Adrenal gland (tissue), 5 donors: ENCODE measurements around the gene CDCA3.

Experiments used
- POLR2A ChIP-seq, 2 donors: fragments of 450-650 bp; IDR thresholded peaks; one replicate each; pipeline ENCODE4 v1.6.1; 2017; ENCODE audit warnings: antibody characterized with exemption in 2 of 2, mild to moderate bottlenecking in 2 of 2, moderate library complexity in 1 of 2
- TF ChIP-seq, protein P1 (sequence below), 6 experiments: fragments of 450-650 bp in 4 of 6; fragments of 200-600 bp in 2 of 6; sonication (generic) in 1 of 6; IDR thresholded peaks; 1 replicate in 5 of 6; 2 replicates in 1 of 6; pipeline versions ENCODE4 v1.5.1 to v1.8.0; 2016 to 2021; ENCODE audit warnings: antibody characterized with exemption in 6 of 6, mild to moderate bottlenecking in 2 of 6, moderate library complexity in 1 of 6
- donor health status: DM: no; HTN: no; CAD: no.

GRCh38 chr12:6837370-6838060 is 13.6 kb downstream of the CDCA3 start:
- TF ChIP-seq, protein P1, sequence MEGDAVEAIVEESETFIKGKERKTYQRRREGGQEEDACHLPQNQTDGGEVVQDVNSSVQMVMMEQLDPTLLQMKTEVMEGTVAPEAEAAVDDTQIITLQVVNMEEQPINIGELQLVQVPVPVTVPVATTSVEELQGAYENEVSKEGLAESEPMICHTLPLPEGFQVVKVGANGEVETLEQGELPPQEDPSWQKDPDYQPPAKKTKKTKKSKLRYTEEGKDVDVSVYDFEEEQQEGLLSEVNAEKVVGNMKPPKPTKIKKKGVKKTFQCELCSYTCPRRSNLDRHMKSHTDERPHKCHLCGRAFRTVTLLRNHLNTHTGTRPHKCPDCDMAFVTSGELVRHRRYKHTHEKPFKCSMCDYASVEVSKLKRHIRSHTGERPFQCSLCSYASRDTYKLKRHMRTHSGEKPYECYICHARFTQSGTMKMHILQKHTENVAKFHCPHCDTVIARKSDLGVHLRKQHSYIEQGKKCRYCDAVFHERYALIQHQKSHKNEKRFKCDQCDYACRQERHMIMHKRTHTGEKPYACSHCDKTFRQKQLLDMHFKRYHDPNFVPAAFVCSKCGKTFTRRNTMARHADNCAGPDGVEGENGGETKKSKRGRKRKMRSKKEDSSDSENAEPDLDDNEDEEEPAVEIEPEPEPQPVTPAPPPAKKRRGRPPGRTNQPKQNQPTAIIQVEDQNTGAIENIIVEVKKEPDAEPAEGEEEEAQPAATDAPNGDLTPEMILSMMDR (IDR thresholded peaks at IDR 0.05) = no peak
- no peak for TF ChIP-seq POLR2A (IDR thresholded peaks at IDR 0.05)
